Lower leg skin (tissue), 3 donors: ENCODE measurements around the gene POU5F1.

Experiments
- POLR2A ChIP-seq, 2 donors: fragments of 450-650 bp; IDR thresholded peaks; one replicate each; pipeline ENCODE4 v1.6.1; 2016 to 2017; ENCODE audit warnings: antibody characterized with exemption in 2 of 2, mild to moderate bottlenecking in 1 of 2, moderate library complexity in 1 of 2
- TF ChIP-seq, protein P1 (sequence below), 3 donors: fragments of 450-650 bp; IDR thresholded peaks; one replicate each; pipeline ENCODE4 v1.5.1; 2016; ENCODE audit warnings: antibody characterized with exemption in 3 of 3, mild to moderate bottlenecking in 3 of 3, moderate library complexity in 2 of 3

DNA sequence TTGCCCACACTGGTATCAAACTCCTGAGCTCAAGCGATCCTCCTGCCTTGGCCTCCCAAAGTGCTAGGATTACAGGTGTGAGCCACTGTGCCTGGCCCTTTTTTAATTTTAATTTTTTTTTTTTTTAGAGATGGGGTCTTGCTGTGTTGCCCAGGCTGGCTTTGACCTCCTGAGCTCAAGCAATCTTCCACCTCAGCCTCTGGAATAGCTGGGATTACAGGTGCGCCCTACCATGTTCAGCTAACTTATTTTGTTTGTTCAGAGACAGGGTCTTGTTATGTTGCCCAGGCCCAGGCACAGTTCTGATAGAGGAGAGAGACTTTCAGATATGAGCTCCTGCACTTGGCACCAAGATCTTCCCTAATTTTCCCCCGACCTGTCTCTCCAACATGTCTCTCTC lies 39.7 kb downstream of the POU5F1 start:
- TF ChIP-seq, protein P1, sequence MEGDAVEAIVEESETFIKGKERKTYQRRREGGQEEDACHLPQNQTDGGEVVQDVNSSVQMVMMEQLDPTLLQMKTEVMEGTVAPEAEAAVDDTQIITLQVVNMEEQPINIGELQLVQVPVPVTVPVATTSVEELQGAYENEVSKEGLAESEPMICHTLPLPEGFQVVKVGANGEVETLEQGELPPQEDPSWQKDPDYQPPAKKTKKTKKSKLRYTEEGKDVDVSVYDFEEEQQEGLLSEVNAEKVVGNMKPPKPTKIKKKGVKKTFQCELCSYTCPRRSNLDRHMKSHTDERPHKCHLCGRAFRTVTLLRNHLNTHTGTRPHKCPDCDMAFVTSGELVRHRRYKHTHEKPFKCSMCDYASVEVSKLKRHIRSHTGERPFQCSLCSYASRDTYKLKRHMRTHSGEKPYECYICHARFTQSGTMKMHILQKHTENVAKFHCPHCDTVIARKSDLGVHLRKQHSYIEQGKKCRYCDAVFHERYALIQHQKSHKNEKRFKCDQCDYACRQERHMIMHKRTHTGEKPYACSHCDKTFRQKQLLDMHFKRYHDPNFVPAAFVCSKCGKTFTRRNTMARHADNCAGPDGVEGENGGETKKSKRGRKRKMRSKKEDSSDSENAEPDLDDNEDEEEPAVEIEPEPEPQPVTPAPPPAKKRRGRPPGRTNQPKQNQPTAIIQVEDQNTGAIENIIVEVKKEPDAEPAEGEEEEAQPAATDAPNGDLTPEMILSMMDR (IDR thresholded peaks at IDR 0.05): no peak
- TF ChIP-seq POLR2A (IDR thresholded peaks at IDR 0.05): no peak
